T-helper 2 cell treated with Interferon-gamma antibody and Interleukin-4, amounts not matched to agents 100 ng/mL and 5 ng/mL, for 36 hours (primary cell): ENCODE measurements around the gene SLC8A1. TPM values are rescaled to one million over a fixed set of nuclear protein-coding genes. Genes with fewer than 3 reads are reported as not detected.

Experiments
- intact Hi-C: fragments of 100-400 bp; cut with micrococcal nuclease; formaldehyde crosslinking; loops from one replicate; pipeline ENCODE4 v1.15.1; 2023
- total RNA-seq: library from RNA; stranded (reverse); gene quantifications from 2 replicates; pipeline ENCODE4 v1.2.3, GENCODE V29; 2022

The SLC8A1 gene
- total RNA-seq, 1 donor from 2014 or later = 1.8 TPM

- intact Hi-C loops = no loop called here
Observed at GRCh38 chr2:40120957-40121356, 330.9 kb downstream of the SLC8A1 start.

DNA sequence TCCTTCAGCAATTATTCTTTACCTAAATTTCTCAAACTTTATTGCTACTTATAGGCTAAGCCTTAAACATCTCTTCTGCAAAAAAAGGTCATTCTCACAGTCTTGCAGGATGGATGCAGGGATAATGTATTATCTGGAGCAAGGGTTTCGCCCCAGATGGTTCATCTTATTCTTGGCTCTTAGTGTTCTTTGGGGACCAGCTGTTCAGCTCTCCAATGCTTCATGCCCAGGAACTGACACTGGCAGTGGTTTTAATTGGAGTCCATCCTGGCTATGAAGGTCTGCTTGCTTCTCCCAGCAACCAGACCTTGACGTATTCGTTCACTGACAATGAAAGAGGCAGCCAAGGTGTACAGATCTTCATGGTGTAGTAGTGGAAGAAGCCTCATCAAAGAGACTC is 331.9 kb downstream of the SLC8A1 start:
- intact Hi-C loops = no loop called here

GRCh38 chr2:40118622-40119021 is 333.3 kb downstream of the SLC8A1 start:
- intact Hi-C loops = no loop called here

- intact Hi-C loops = no loop called here
Observed at GRCh38 chr2:40115894-40116293, 336.0 kb downstream of the SLC8A1 start.

DNA sequence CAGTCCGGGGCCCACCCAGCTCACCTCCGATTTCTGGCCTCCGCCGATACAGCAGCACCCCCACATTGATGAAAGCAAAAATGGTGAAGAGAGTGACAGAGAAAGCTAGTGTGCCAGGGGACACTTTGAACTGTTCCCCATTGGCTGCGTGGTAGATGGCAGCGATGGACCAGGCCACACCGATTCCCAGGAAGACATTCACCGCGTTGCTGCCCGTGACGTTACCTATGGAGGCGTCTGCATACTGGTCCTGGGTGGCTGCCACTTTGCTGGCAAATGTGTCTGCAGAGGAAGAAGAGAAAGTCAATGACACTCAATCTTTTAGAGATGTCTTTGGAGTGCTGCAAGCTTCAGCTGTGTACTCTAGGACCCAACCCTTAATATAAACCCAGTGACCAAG is 336.5 kb downstream of the SLC8A1 start:
- intact Hi-C loops = no loop called here

- intact Hi-C loops = no loop called here
Observed at GRCh38 chr2:40113997-40114396, 337.9 kb downstream of the SLC8A1 start.

DNA sequence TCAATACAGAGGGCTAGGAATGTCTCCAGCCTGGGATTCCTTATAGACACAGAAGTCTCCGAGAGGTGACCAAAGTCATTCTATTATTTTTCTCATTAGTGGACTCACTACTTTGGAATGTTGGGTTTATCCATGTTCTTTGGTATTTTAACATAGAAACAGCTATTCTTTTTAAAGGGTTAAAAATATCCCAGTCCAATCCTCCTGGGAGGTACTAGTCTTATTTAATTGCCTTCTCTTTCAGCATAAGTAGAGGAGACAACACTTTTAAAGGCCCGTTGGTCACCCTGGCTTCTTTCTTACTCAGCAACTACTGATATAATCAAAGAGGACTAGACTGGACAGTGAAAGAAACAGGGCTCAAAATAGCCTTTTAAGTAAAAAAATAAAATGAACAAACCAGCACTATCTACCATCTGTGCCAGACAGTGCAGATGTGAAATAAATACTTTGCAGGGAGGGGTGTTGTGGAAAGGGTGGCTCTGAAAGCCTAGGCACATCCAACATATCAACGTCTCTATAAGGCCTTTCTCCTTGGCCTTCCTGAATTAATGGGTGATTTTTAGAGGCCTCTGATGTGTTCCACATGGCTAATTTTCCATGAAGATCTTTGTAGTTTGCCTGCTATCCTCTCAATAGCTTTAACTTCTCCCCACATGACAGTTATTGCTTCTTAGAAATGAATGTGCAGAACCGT is 338.5 kb downstream of the SLC8A1 start:
- intact Hi-C loops = no loop called here

DNA sequence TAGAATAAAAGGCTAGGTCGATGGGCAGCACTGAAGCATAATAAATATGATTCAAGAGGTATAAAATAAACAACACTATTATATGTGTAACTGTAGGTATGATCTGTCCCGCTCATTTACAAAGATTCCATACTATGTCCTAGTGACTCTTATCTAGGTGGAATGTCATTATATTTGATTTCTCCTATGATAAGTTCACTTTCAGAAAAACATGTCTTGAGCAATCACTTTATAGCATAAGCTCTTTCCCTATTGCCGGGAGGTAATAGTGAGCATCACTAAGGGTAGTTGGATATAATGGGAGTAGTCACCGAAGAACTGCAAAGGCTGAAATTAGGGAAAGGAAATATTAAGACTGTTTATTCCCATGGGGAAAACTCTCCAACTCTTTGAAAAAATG is 342.5 kb downstream of the SLC8A1 start:
- intact Hi-C loops = no loop called here

DNA sequence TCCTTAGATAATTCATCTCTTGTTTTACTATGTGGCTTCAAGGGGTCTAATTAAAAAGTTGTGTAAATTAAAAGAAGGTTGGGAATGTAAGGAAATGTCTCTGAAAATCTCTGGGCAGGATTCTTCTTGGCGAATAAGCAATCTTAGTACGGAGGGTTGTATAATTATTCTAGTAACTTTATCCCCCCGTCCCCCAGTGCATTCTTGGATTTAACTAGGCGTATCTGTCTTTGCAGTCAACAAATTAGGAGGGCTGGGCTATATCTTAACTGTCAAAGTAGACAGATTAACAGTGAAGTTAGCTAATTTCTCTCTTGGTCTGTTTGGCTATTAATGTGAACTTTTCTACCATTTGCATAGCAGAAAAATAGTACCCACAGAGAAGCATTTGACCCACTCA is 343.0 kb downstream of the SLC8A1 start:
- intact Hi-C loops = no loop called here

DNA sequence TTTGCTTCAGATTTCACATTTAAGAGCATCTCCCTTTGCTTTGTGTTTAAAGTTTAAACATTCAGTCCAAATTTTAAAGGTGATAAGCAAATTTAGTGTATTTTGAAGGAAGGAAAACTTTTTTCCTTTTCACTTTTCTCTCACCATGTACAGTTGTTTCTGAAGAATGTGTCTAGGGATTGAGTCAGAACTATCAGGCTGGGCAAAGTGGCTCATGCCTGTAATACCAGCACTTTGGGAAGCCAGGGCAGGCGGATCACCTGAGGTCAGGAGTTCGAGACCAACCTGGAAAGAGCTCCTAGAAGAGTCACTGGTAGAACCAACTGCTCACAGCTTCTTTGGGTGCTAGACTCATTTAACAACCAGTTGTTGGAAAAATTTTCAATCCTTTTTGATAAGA is 345.8 kb downstream of the SLC8A1 start:
- intact Hi-C loops = no loop called here

- intact Hi-C loops = no loop called here
Observed at GRCh38 chr2:40105593-40105992, 346.3 kb downstream of the SLC8A1 start.

DNA sequence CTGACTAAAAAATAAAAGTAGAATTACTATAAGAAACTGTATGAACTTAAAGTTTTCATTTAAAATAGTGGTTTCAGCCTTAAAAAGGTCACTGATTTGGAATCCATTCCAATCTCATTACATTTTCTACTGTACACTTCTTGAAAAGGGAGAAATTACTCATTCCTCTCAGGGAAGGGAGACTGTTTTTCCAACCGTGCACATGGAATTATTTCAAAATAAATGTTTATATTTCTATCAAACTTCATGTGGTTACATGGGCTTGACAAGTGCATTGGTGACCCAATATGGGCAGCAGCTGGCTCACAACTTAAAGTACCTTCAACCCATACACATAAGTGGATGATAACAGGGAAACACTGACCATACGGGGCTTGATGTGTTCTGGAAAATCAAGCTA is 348.3 kb downstream of the SLC8A1 start:
- intact Hi-C loops = no loop called here

DNA sequence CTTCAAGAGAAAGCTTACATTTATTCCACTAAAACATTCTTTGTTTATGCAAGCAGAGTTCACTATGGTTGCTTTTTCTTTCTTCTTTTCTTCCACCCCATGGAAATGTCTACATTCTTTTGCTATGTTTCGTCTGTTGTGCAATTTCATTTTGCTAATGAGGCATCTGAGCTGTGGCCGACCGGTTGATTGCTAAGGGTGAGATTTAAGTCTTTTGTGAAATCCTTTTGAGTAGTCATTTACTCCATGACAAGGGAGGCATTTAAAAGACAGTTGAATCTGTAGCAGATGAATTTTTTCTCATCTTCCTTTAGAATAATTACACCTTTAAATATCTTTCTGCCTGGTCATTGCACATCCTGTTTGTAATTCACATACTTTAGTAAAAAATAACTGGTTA is 348.7 kb downstream of the SLC8A1 start:
- intact Hi-C loops = no loop called here

DNA sequence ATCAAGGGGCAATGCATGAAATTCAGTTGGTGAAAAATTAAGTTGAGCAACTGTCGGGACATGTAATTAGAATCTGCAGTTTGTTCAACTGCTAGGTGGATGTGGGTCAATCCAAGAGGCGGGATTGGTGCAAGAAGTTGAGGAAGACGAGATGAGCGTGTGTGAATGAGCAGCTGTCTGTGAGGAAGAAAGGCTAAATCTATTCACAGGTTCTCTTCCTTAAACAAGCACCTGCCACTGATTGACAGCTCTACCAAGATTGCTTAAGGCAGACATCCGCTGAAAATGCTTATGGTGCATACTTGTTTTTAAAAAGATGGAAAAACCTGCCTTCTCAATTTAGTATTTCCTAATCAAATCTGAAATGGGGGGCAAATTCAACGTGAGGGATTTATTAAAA is 349.4 kb downstream of the SLC8A1 start:
- intact Hi-C loops = no loop called here

DNA sequence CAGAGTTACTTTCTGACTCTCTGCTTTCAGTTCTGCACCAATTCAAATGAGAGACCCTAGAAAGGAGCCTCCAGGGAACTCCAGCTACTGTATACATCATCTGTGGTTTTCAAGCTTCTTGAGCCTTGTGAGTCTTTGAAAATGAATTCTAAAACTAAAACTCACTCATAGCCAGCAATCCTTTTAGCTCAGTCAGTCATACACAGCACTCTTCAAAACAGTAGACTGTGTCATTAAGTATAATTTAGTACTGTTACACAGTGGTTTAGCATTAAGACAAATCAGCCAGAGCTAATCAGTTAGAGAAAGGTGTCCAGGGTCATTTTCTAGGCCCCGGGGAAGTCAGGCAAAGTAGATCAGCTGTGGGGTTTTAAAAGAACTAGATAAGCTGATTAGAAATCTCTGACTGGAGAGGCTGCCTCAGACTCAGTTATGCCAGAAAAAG is 350.7 kb downstream of the SLC8A1 start:
- intact Hi-C loops = no loop called here

- intact Hi-C loops = no loop called here
Observed at GRCh38 chr2:40100676-40101075, 351.2 kb downstream of the SLC8A1 start.

GRCh38 chr2:40098786-40099470 is 353.0 kb downstream of the SLC8A1 start:
- intact Hi-C loops = loop anchor here (10.0 kb wide), 1 partner anchor 184 kb away; no protein-coding TSS in a partner anchor

GRCh38 chr2:40097691-40098385 is 354.1 kb downstream of the SLC8A1 start:
- intact Hi-C loops = loop anchor here (10.0 kb wide), 1 partner anchor 183 kb away; no protein-coding TSS in a partner anchor

DNA sequence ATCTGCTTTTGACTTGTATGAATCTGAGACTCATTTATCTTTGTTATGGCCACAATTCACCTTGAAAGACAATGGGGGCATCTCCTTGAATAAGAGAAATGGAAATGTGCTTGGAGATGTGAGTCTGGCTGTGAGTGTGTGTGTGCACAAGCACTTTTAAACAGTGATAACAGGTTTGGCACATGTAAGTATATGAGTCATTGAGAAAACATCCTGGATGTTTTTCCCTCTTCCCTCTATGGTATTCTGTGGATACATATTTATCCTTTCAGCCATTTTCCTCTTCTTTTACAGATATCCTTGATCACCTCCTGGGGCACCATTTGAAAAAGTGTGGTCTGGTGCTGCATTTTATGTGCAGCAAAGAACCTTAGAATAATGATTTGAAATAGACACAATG is 355.5 kb downstream of the SLC8A1 start:
- intact Hi-C loops = loop anchor here (10.0 kb wide), 1 partner anchor 182 kb away; no protein-coding TSS in a partner anchor

DNA sequence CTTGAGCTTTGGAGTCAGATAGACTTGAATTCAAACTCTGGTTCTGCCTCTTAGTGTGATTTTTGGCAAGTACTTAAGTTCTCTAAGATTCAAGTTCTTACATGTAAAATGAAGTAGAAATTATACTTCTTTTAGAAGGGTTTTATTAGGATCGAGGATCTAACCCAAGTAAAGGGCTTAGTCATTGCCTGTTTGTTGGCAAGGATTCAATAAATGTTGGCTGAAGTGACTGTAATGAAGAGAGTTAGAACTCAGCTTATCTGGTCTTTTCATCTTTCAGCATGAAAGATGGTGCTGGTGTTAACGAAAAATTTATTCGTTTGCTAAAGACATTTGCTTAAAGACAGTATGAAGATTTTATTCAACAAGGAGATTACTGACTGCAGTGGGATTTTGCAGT is 356.9 kb downstream of the SLC8A1 start:
- intact Hi-C loops = loop anchor here (10.0 kb wide), 1 partner anchor 180 kb away; no protein-coding TSS in a partner anchor

DNA sequence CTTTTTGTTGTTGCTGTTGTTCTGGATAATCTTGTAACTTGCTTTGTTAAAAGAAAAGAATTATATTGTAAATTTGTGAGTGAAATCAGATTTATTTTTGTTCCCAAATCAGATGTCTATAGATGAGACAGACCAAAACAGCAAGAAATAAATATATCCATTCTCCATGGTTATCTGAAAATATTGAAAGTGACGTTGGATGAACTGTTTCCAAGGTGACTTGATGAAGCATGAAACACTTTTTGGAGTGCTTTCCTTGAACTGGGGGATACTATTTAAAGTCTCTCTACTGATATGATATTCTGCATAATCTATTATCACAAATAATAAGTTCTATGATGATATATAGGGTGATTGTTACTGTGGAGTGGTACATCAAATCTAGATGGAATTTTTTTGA is 357.4 kb downstream of the SLC8A1 start:
- intact Hi-C loops = loop anchor here (10.0 kb wide), 1 partner anchor 180 kb away; no protein-coding TSS in a partner anchor
